IMR-90 (cell line): Measurements from ENCODE around the gene PCCA. TPM values are rescaled to one million over a fixed set of nuclear protein-coding genes. Genes with fewer than 3 reads are reported as not detected.

Source experiments
- ATAC-seq: fragments of 200-7000 bp; cut with Tn5 transposase; 2 replicates; pipeline ENCODE4 v1.9.1; 2020; ENCODE audit warnings: low read depth, mild to moderate bottlenecking, moderate library complexity
- BruUV-seq: library from RNA; stranded (reverse); fragments of 400-500 nt; replicated peaks from 2 replicates; lab custom pipeline; 2021; lab: Mats Ljungman, UMichigan
- CTCF ChIA-PET: fragments of 300-600 bp; formaldehyde crosslinking; extraction: SDS; loops from one replicate; lab custom pipeline; 2021; ENCODE audit warnings: antibody characterized with exemption; lab: Yijun Ruan, JAX
- POLR2A ChIA-PET: fragments of 300-600 bp; sonication (Branson Sonifier 250); formaldehyde crosslinking; loops from one replicate; lab custom pipeline; 2022; ENCODE audit warnings: antibody characterized with exemption; ENCODE audit not compliant: unreplicated experiment; lab: Charles Lee
- DNase-seq: peaks from one replicate; pipeline ENCODE4 v3.0.0; 2013
- H2AFZ ChIP-seq: replicated peaks from 2 replicates; pipeline ENCODE3; 2013; ENCODE audit warnings: low read length, mild to moderate bottlenecking; ENCODE audit not compliant: poor library complexity
- H2AK5ac ChIP-seq: 2 replicates; pipeline ENCODE4 v1.6.1; 2013; ENCODE audit warnings: low read depth, low read length, inconsistent platforms
- H2AK9ac ChIP-seq: replicated peaks from 2 replicates; pipeline ENCODE3; 2013; ENCODE audit warnings: mild to moderate bottlenecking, low read depth, low read length, moderate library complexity; ENCODE audit not compliant: poor library complexity
- H2BK120ac ChIP-seq: 2 replicates; pipeline ENCODE4 v1.6.1; 2013; ENCODE audit warnings: low read depth, low read length, inconsistent platforms
- H2BK15ac ChIP-seq: 3 replicates; pipeline ENCODE4 v1.6.1; 2013; ENCODE audit warnings: low read depth, low read length, inconsistent platforms
- H2BK20ac ChIP-seq: 2 replicates; pipeline ENCODE4 v1.6.1; 2013; ENCODE audit warnings: low read depth, mild to moderate bottlenecking, inconsistent platforms, low read length, moderate library complexity
- H2BK5ac ChIP-seq: 2 replicates; pipeline ENCODE4 v1.6.1; 2013; ENCODE audit warnings: mild to moderate bottlenecking, low read depth, low read length, inconsistent platforms; ENCODE audit not compliant: poor library complexity, severe bottlenecking
- H3K14ac ChIP-seq: replicated peaks from 2 replicates; pipeline ENCODE4 v1.6.1; 2013; ENCODE audit warnings: low read depth, low read length, inconsistent platforms
- H3K18ac ChIP-seq: 2 replicates; pipeline ENCODE4 v1.6.1; 2013; ENCODE audit warnings: low read depth, low read length, control low read depth
- H3K23ac ChIP-seq: 2 replicates; pipeline ENCODE4 v1.6.1; 2013; ENCODE audit warnings: low read depth, low read length, inconsistent platforms
- H3K27ac ChIP-seq: 2 replicates; pipeline ENCODE4 v1.5.1; 2013; ENCODE audit warnings: mild to moderate bottlenecking, control low read depth, low read length; ENCODE audit not compliant: insufficient read depth
- H3K27me3 ChIP-seq: 2 replicates; pipeline ENCODE4 v1.6.1; 2013; ENCODE audit warnings: low read length; ENCODE audit not compliant: control insufficient read depth, insufficient read depth
- H3K36me3 ChIP-seq: 2 replicates; pipeline ENCODE4 v1.6.1; 2013; ENCODE audit warnings: low read length, mixed read lengths; ENCODE audit not compliant: control insufficient read depth, insufficient read depth
- H3K4ac ChIP-seq: 2 replicates; pipeline ENCODE4 v1.6.1; 2013; ENCODE audit warnings: low read depth, low read length, inconsistent platforms
- H3K4me1 ChIP-seq: 2 replicates; pipeline ENCODE4 v1.6.1; 2013; ENCODE audit warnings: low read length, mixed read lengths; ENCODE audit not compliant: control insufficient read depth, insufficient read depth
- H3K4me2 ChIP-seq: 2 replicates; pipeline ENCODE4 v1.6.1; 2013; ENCODE audit warnings: low read depth, mild to moderate bottlenecking, control low read depth, low read length, moderate library complexity
- H3K4me3 ChIP-seq: 2 replicates; pipeline ENCODE4 v1.5.1; 2013; ENCODE audit warnings: low read depth, mild to moderate bottlenecking, control low read depth, low read length, moderate library complexity; ENCODE audit not compliant: insufficient read depth
- H3K56ac ChIP-seq: 2 replicates; pipeline ENCODE4 v1.6.1; 2013; ENCODE audit warnings: low read length, inconsistent platforms; ENCODE audit not compliant: insufficient read depth; ENCODE audit errors: extremely low read depth
- H3K79me1 ChIP-seq, 2 experiments: 2 replicates each; pipeline ENCODE4 v1.6.1; 2013; ENCODE audit warnings: low read length in 2 of 2, inconsistent platforms in 1 of 2, low read depth in 1 of 2
- H3K9ac ChIP-seq: 2 replicates; pipeline ENCODE4 v1.6.1; 2013; ENCODE audit warnings: low read depth, low read length, control low read depth
- H3K9me1 ChIP-seq: 2 replicates; pipeline ENCODE4 v1.6.1; 2013; ENCODE audit warnings: low read length, inconsistent platforms; ENCODE audit not compliant: insufficient read depth
- H3K9me3 ChIP-seq: 2 replicates; pipeline ENCODE4 v1.6.1; 2013; ENCODE audit warnings: low read length; ENCODE audit not compliant: control insufficient read depth, insufficient read depth
- H4K20me1 ChIP-seq: 2 replicates; pipeline ENCODE4 v1.6.1; 2013; ENCODE audit warnings: low read length, inconsistent platforms; ENCODE audit not compliant: insufficient read depth
- H4K5ac ChIP-seq: 2 replicates; pipeline ENCODE4 v1.6.1; 2013; ENCODE audit warnings: mild to moderate bottlenecking, low read depth, low read length, control low read depth
- H4K8ac ChIP-seq, 2 experiments: 2 replicates each; pipeline ENCODE4 v1.6.1; 2013; ENCODE audit warnings: low read depth in 2 of 2, low read length in 2 of 2, control low read depth in 1 of 2, inconsistent platforms in 1 of 2
- H4K91ac ChIP-seq: 2 replicates; pipeline ENCODE4 v1.6.1; 2013; ENCODE audit warnings: low read depth, low read length, inconsistent platforms; ENCODE audit not compliant: insufficient read depth
- BHLHE40 ChIP-seq: fragments of 150-350 bp; IDR thresholded peaks from 2 replicates; pipeline ENCODE4 v1.6.1; 2016; ENCODE audit warnings: mild to moderate bottlenecking, low read depth, low read length
- CEBPB ChIP-seq: IDR thresholded peaks from 2 replicates; pipeline ENCODE4 v1.6.1; 2012; ENCODE audit warnings: low read depth, low read length, improper control_type of control experiment
- CHD1 ChIP-seq: IDR thresholded peaks from 2 replicates; pipeline ENCODE4 v1.6.1; 2012; ENCODE audit warnings: low read depth, low read length, improper control_type of control experiment
- FOS ChIP-seq: fragments of 150-350 bp; IDR thresholded peaks from 2 replicates; pipeline ENCODE4 v1.6.1; 2016; ENCODE audit warnings: low read depth, low read length
- MAFK ChIP-seq: IDR thresholded peaks from 2 replicates; pipeline ENCODE4 v1.6.1; 2012; ENCODE audit warnings: low read depth, low read length, improper control_type of control experiment
- MAZ ChIP-seq: IDR thresholded peaks from 2 replicates; pipeline ENCODE4 v1.6.1; 2012; ENCODE audit warnings: low read depth, mild to moderate bottlenecking, low read length, improper control_type of control experiment, moderate library complexity, borderline replicate concordance
- MXI1 ChIP-seq: IDR thresholded peaks from 2 replicates; pipeline ENCODE4 v1.6.1; 2012; ENCODE audit warnings: low read depth, mild to moderate bottlenecking, low read length, moderate library complexity, borderline replicate concordance
- NFE2L2 ChIP-seq: fragments of 150-350 bp; IDR thresholded peaks from 2 replicates; pipeline ENCODE4 v1.6.1; 2016; ENCODE audit warnings: low read depth, mild to moderate bottlenecking, low read length
- POLR2A ChIP-seq: IDR thresholded peaks from 2 replicates; pipeline ENCODE4 v1.6.1; 2012; ENCODE audit warnings: mild to moderate bottlenecking, low read depth, low read length
- RAD21 ChIP-seq: IDR thresholded peaks from 2 replicates; pipeline ENCODE4 v1.6.1; 2012; ENCODE audit warnings: low read length, improper control_type of control experiment
- RCOR1 ChIP-seq: IDR thresholded peaks from 2 replicates; pipeline ENCODE4 v1.6.1; 2012; ENCODE audit warnings: mild to moderate bottlenecking, low read length, improper control_type of control experiment; ENCODE audit not compliant: insufficient replicate concordance
- RFX5 ChIP-seq: IDR thresholded peaks from 2 replicates; pipeline ENCODE4 v1.8.0; 2012; ENCODE audit warnings: low read depth, mild to moderate bottlenecking, low read length, moderate library complexity
- SMC3 ChIP-seq: fragments of 150-350 bp; IDR thresholded peaks from 2 replicates; pipeline ENCODE4 v1.6.1; 2016; ENCODE audit warnings: low read depth, mild to moderate bottlenecking, antibody characterized with exemption, low read length, moderate library complexity
- WGBS, 2 experiments: methylation state at CpG; one replicate each; pipeline versions ENCODE4 v1.1.5 to v1.1.7; 2013; ENCODE audit warnings: missing lambda C conversion rate in 2 of 2; ENCODE audit not compliant: insufficient read length in 1 of 2; ENCODE audit errors: extremely low coverage in 2 of 2; 5-methylcytosine and 5-hydroxymethylcytosine counted together
- dilution Hi-C: fragments of 300-500 bp; cut with HindIII; formaldehyde crosslinking; loops from one replicate; pipeline ENCODE4 v1.14.3; 2018; ENCODE audit warnings: low sequenced_read_pairs; ENCODE audit not compliant: unreplicated experiment
- in situ Hi-C: fragments of 300-500 bp; cut with MboI; formaldehyde crosslinking; loops from 3 replicates; pipeline ENCODE4 v1.14.3; 2019; ENCODE audit warnings: low sequenced_read_pairs, inconsistent platforms, mixed read lengths
- intact Hi-C: fragments of 100-400 bp; cut with micrococcal nuclease; formaldehyde crosslinking; loops from 2 replicates; pipeline ENCODE4 v1.10.0; 2022
- polyA plus RNA-seq, 3 experiments: library from polyadenylated mRNA; depleted of rRNA; stranded (reverse); fragments of >200 nt; gene quantifications; 2 replicates each; pipeline ENCODE4 v1.2.3, GENCODE V29; 2012; ENCODE audit warnings: low replicate concordance in 1 of 3
- total RNA-seq: library from RNA; depleted of rRNA; stranded (reverse); fragments of >200 nt; gene quantifications from 2 replicates; pipeline ENCODE4 v1.2.3, GENCODE V29; 2012
- TF ChIP-seq, protein P1 (sequence below): fragments of 150-350 bp; IDR thresholded peaks from 2 replicates; pipeline ENCODE4 v1.6.1; 2016; ENCODE audit warnings: low read depth, mild to moderate bottlenecking, low read length, moderate library complexity, borderline replicate concordance
- TF ChIP-seq, protein P2 (sequence below): conservative IDR thresholded peaks from 2 replicates; pipeline ENCODE4 v1.5.1; 2012; ENCODE audit warnings: mild to moderate bottlenecking, low read depth, low read length, improper control_type of control experiment
- TF ChIP-seq, protein P3 (sequence below): fragments of 150-350 bp; IDR thresholded peaks from 2 replicates; pipeline ENCODE4 v1.6.1; 2017; ENCODE audit warnings: mild to moderate bottlenecking, antibody characterized with exemption, low read length, low read depth

Gene PCCA
- total and polyA plus RNA-seq, 2 of the 4 experiments (the other 2 are of a cell fraction), result 7.6 to 24.0 TPM

DNA sequence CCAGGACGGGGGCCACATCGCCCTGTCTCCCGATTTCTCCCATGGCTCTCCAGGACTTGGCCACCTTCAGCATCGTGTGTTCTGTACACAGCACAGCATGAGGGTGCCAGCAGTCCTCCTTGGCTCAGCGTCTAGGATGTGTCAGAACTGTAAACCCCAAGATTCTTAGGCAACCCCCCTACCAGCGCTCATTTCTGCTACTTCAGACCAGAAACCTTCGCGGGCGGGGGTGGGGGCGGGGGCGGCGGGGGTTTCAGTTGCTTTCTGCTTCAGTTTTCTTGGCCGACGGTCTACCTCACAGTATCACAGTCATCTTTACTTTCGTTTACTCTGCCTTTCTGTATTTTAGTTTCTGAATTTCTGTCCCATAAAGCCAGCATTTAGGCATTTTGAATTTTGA is 417.3 kb downstream of the PCCA start:
- H2BK20ac ChIP-seq, result no peak overlapping the region
- no TSS peak for BruUV-seq
- no peak overlapping the region for H2BK5ac ChIP-seq
- no peak overlapping the region for H3K9ac ChIP-seq
- no peak overlapping the region for H2AK9ac ChIP-seq
- H3K14ac ChIP-seq, result no peak overlapping the region
- peaks cover 4% of the 10 kb centered on the region for H3K4me1 ChIP-seq
- H3K79me1 ChIP-seq, result no peaks in the 10 kb centered on the region
- no peak overlapping the region for H3K4ac ChIP-seq
- no peaks in the 10 kb centered on the region for H4K20me1 ChIP-seq
- ATAC-seq, result no peak
- no peak overlapping the region for H2AFZ ChIP-seq
- ChIA-PET POLR2A (no interaction called here), CTCF (no interaction called here)
- no peak overlapping the region for H4K91ac ChIP-seq
- 96% methylated on average over 5 of the region's 15 CpGs; no CpG with 5 or more reads in 1 of the 2 experiments for WGBS, 2 experiments
- H4K5ac ChIP-seq, result no peak overlapping the region
- no peaks in the 10 kb centered on the region for H3K27me3 ChIP-seq
- no peak overlapping the region for H3K4me2 ChIP-seq
- no peak overlapping the region for H3K56ac ChIP-seq
- in situ Hi-C loops, result loop anchor here (10.0 kb wide), 1 partner anchor 261 kb away; no protein-coding TSS in a partner anchor
- H3K9me1 ChIP-seq, result peaks cover 3% of the 10 kb centered on the region; the same call in 1 of the 2 replicates
- H4K8ac ChIP-seq, result no peak overlapping the region
- H3K23ac ChIP-seq, result no peak overlapping the region
- H2BK120ac ChIP-seq, result no peak overlapping the region
- no peak overlapping the region for H3K18ac ChIP-seq
- dilution Hi-C loops, result no loop called here
- intact Hi-C loops, result no loop called here
- no peak overlapping the region for H2BK15ac ChIP-seq
- TF ChIP-seq CEBPB, result no peak
- TF ChIP-seq, protein P1, sequence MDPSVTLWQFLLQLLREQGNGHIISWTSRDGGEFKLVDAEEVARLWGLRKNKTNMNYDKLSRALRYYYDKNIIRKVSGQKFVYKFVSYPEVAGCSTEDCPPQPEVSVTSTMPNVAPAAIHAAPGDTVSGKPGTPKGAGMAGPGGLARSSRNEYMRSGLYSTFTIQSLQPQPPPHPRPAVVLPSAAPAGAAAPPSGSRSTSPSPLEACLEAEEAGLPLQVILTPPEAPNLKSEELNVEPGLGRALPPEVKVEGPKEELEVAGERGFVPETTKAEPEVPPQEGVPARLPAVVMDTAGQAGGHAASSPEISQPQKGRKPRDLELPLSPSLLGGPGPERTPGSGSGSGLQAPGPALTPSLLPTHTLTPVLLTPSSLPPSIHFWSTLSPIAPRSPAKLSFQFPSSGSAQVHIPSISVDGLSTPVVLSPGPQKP, result no peak
- TF ChIP-seq CHD1, result no peak
- no peak for TF ChIP-seq BHLHE40
- no peak for TF ChIP-seq MXI1
- no peak for TF ChIP-seq FOS
- TF ChIP-seq RAD21, result no peak
- TF ChIP-seq, protein P2, sequence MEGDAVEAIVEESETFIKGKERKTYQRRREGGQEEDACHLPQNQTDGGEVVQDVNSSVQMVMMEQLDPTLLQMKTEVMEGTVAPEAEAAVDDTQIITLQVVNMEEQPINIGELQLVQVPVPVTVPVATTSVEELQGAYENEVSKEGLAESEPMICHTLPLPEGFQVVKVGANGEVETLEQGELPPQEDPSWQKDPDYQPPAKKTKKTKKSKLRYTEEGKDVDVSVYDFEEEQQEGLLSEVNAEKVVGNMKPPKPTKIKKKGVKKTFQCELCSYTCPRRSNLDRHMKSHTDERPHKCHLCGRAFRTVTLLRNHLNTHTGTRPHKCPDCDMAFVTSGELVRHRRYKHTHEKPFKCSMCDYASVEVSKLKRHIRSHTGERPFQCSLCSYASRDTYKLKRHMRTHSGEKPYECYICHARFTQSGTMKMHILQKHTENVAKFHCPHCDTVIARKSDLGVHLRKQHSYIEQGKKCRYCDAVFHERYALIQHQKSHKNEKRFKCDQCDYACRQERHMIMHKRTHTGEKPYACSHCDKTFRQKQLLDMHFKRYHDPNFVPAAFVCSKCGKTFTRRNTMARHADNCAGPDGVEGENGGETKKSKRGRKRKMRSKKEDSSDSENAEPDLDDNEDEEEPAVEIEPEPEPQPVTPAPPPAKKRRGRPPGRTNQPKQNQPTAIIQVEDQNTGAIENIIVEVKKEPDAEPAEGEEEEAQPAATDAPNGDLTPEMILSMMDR, result no peak
- no peak for TF ChIP-seq RCOR1
- no peak for TF ChIP-seq MAZ
- TF ChIP-seq POLR2A, result no peak
- TF ChIP-seq, protein P3, sequence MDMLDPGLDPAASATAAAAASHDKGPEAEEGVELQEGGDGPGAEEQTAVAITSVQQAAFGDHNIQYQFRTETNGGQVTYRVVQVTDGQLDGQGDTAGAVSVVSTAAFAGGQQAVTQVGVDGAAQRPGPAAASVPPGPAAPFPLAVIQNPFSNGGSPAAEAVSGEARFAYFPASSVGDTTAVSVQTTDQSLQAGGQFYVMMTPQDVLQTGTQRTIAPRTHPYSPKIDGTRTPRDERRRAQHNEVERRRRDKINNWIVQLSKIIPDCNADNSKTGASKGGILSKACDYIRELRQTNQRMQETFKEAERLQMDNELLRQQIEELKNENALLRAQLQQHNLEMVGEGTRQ, result no peak
- no peak for TF ChIP-seq SMC3
- TF ChIP-seq NFE2L2, result no peak
- TF ChIP-seq RFX5, result no peak
- TF ChIP-seq MAFK, result no peak
- H3K4me3 ChIP-seq, result no peak overlapping the region
- H2AK5ac ChIP-seq, result no peak overlapping the region
- no peak for DNase-seq
- H3K36me3 ChIP-seq, result no peaks in the 10 kb centered on the region
- no peak overlapping the region for H3K27ac ChIP-seq
- no peaks in the 10 kb centered on the region for H3K9me3 ChIP-seq
